PFSK-1 (cell line): ENCODE data around the gene GNAI3.

Source experiments
- FOXP2 ChIP-seq: optimal IDR thresholded peaks from 2 replicates; pipeline ENCODE3; 2011; ENCODE audit warnings: borderline replicate concordance, control low read depth, inconsistent platforms; ENCODE audit not compliant: insufficient read depth; ENCODE audit errors: extremely low read length, extremely low read depth
- POLR2AphosphoS5 ChIP-seq: IDR thresholded peaks from 2 replicates; pipeline ENCODE4 v1.6.1; 2012; ENCODE audit warnings: low read depth, mild to moderate bottlenecking, control low read depth, low read length, moderate library complexity
- SIN3A ChIP-seq: IDR thresholded peaks from 2 replicates; pipeline ENCODE4 v1.6.1; 2012; ENCODE audit warnings: mild to moderate bottlenecking, low read length, moderate library complexity, borderline replicate concordance; ENCODE audit not compliant: insufficient read depth
- TAF1 ChIP-seq: IDR thresholded peaks from 2 replicates; pipeline ENCODE4 v1.6.1; 2012; ENCODE audit warnings: low read length, control low read depth, borderline replicate concordance; ENCODE audit not compliant: insufficient read depth
- TF ChIP-seq, protein P1 (sequence below), 2 experiments: IDR thresholded peaks; 2 replicates each; pipeline versions ENCODE4 v1.6.1 to v1.8.0; 2011 to 2012; ENCODE audit warnings: low read depth in 2 of 2, low read length in 2 of 2, control low read depth in 1 of 2, inconsistent platforms in 1 of 2, mild to moderate bottlenecking in 1 of 2, moderate library complexity in 1 of 2; ENCODE audit not compliant: insufficient read depth in 1 of 2

The GNAI3 gene

GRCh38 chr1:109637446-109637845 is 89.0 kb downstream of the GNAI3 start:
- TF ChIP-seq, protein P1, sequence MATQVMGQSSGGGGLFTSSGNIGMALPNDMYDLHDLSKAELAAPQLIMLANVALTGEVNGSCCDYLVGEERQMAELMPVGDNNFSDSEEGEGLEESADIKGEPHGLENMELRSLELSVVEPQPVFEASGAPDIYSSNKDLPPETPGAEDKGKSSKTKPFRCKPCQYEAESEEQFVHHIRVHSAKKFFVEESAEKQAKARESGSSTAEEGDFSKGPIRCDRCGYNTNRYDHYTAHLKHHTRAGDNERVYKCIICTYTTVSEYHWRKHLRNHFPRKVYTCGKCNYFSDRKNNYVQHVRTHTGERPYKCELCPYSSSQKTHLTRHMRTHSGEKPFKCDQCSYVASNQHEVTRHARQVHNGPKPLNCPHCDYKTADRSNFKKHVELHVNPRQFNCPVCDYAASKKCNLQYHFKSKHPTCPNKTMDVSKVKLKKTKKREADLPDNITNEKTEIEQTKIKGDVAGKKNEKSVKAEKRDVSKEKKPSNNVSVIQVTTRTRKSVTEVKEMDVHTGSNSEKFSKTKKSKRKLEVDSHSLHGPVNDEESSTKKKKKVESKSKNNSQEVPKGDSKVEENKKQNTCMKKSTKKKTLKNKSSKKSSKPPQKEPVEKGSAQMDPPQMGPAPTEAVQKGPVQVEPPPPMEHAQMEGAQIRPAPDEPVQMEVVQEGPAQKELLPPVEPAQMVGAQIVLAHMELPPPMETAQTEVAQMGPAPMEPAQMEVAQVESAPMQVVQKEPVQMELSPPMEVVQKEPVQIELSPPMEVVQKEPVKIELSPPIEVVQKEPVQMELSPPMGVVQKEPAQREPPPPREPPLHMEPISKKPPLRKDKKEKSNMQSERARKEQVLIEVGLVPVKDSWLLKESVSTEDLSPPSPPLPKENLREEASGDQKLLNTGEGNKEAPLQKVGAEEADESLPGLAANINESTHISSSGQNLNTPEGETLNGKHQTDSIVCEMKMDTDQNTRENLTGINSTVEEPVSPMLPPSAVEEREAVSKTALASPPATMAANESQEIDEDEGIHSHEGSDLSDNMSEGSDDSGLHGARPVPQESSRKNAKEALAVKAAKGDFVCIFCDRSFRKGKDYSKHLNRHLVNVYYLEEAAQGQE (IDR thresholded peaks at IDR 0.05; ENCODE audit: insufficient read depth in 1 of 2, low read depth in 2 of 2, low read length in 2 of 2): no peak
- no peak for TF ChIP-seq TAF1
- no peak for TF ChIP-seq SIN3A
- no peak for TF ChIP-seq FOXP2
- TF ChIP-seq POLR2AphosphoS5: no peak

- no peak for TF ChIP-seq POLR2AphosphoS5
- TF ChIP-seq TAF1: no peak
- TF ChIP-seq SIN3A: no peak
- TF ChIP-seq FOXP2: no peak
- TF ChIP-seq, protein P1 (IDR thresholded peaks at IDR 0.05; ENCODE audit: insufficient read depth in 1 of 2, low read depth in 2 of 2, low read length in 2 of 2): no peak
Measured at GRCh38 chr1:109639063-109639840, 90.8 kb downstream of the GNAI3 start.

DNA sequence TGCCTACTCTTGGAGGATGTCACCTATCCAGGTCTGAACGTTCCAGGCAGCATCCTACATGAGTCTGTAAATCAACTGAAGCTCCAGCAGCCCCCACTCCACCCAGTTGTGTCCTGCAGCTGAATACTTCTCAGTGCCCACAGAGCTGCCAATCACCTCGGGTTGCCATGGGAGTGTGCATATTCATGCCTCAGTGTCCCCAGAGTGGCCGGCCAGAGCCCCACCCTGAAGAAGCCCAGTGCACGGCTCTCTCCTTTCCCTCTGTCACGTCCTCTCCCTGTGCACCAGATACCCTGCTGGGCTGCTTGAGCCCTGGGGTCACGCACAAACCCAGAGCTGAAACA is 91.4 kb downstream of the GNAI3 start:
- TF ChIP-seq, protein P1 (IDR thresholded peaks at IDR 0.05; ENCODE audit: insufficient read depth in 1 of 2, low read depth in 2 of 2, low read length in 2 of 2): no peak
- no peak for TF ChIP-seq TAF1

DNA sequence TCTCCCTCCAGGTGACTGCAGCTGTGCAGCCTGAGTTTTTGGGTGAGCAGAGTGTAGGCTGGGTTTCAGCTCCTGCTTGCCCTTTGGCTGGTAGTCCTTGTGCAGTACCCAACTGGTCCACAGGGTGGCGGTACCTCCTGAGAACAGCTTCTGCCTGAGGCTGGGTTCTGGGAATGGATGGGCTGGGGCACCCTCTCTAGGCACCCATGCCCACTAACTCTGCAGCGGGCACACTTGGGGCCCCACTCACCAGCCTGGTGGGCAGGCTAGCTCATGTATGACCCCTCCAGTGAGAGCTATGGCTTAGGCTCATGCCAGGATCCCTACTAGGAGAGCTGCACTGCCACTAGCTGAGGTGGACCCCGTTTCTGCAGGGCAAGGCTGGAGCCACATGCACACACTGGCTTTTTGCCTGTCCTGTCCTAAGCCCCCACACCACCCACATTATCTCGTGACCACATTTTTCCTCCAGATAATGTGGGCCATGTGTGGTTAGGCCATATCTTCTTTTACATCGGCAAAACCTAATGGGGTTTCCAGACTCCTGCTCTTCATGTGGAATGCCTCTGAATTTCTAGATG is 92.0 kb downstream of the GNAI3 start:
- TF ChIP-seq, protein P1 (IDR thresholded peaks at IDR 0.05; ENCODE audit: insufficient read depth in 1 of 2, low read depth in 2 of 2, low read length in 2 of 2): no peak
- TF ChIP-seq SIN3A (no peak), FOXP2 (no peak), POLR2AphosphoS5 (no peak), TAF1 (no peak)
